K562 (cell line): ENCODE measurements around the gene MANEAL. TPM values are rescaled to one million over a fixed set of nuclear protein-coding genes. Genes with fewer than 3 reads are reported as not detected.

Experiments used
- DIDO1 ChIP-seq: fragments of 450-650 bp; IDR thresholded peaks from 2 replicates; pipeline ENCODE4 v1.6.1; 2016; ENCODE audit warnings: low read depth, missing biosample characterization, missing genetic modification characterization
- ELF1 ChIP-seq: fragments of 200-800 bp; sonication (Bioruptor generic); IDR thresholded peaks from 2 replicates; pipeline ENCODE4 v1.6.1; 2016; ENCODE audit warnings: missing genetic modification characterization, missing compliant biosample characterization
- ETV5 ChIP-seq: sonication (generic); formaldehyde crosslinking; IDR thresholded peaks from 2 replicates; pipeline ENCODE4 v1.4.0; 2020; ENCODE audit warnings: low read depth, mild to moderate bottlenecking, missing genetic modification reagents
- L3MBTL2 ChIP-seq: fragments of 450-650 bp; IDR thresholded peaks from 2 replicates; pipeline ENCODE4 v1.6.1; 2016; ENCODE audit warnings: mild to moderate bottlenecking, moderate library complexity
- MAZ ChIP-seq, 2 experiments: fragments of 450-650 bp in 1 of 2; sonication (generic) in 1 of 2; formaldehyde crosslinking; IDR thresholded peaks in 1 of 2; conservative IDR thresholded peaks in 1 of 2; 2 replicates each; pipeline versions ENCODE4 v1.4.0 to v1.5.0; 2020; ENCODE audit warnings: mild to moderate bottlenecking in 1 of 2, missing genetic modification reagents in 1 of 2
- NRF1 ChIP-seq, 2 experiments: fragments of 450-650 bp; IDR thresholded peaks in 1 of 2; conservative IDR thresholded peaks in 1 of 2; 2 replicates each; pipeline ENCODE4 v1.6.1; 2014; ENCODE audit warnings: mild to moderate bottlenecking in 2 of 2
- PCBP1 ChIP-seq: fragments of 200-400 bp; formaldehyde crosslinking; IDR thresholded peaks from 2 replicates; pipeline ENCODE4 v1.6.1; 2018; ENCODE audit warnings: mild to moderate bottlenecking, low read depth, low read length; ENCODE audit not compliant: poor library complexity, severe bottlenecking
- PHB ChIP-seq: fragments of 250-450 bp; sonication (Bioruptor Pico); IDR thresholded peaks from 2 replicates; pipeline ENCODE4 v1.5.0; 2021
- RBM22 ChIP-seq: fragments of 200-400 bp; formaldehyde crosslinking; IDR thresholded peaks from 2 replicates; pipeline ENCODE4 v1.6.1; 2018; ENCODE audit warnings: low read length, low read depth; ENCODE audit not compliant: poor library complexity, severe bottlenecking
- SAP30 ChIP-seq: fragments of 200-600 bp; sonication (generic); IDR thresholded peaks from 2 replicates; pipeline ENCODE4 v1.6.1; 2012; ENCODE audit warnings: borderline replicate concordance, low read depth, mild to moderate bottlenecking, moderate library complexity, low read length, control low read depth, inconsistent platforms; ENCODE audit not compliant: insufficient read depth, poor library complexity, severe bottlenecking
- SIN3A ChIP-seq, 2 experiments: fragments of 150-350 bp in 1 of 2; IDR thresholded peaks; 2 replicates each; pipeline ENCODE4 v1.6.1; 2011 to 2016; ENCODE audit warnings: borderline replicate concordance in 2 of 2, low read depth in 2 of 2, low read length in 2 of 2, mild to moderate bottlenecking in 2 of 2, moderate library complexity in 2 of 2; ENCODE audit not compliant: control insufficient read depth in 1 of 2
- STAT6 ChIP-seq: sonication (generic); formaldehyde crosslinking; IDR thresholded peaks from 2 replicates; pipeline ENCODE4 v1.8.1; 2023; ENCODE audit warnings: mild to moderate bottlenecking, missing genetic modification reagents
- TBP ChIP-seq: optimal IDR thresholded peaks from 2 replicates; pipeline ENCODE3; 2011; ENCODE audit warnings: low read depth, low read length, improper control_type of control experiment
- WHSC1 ChIP-seq: IDR thresholded peaks from one replicate; pipeline ENCODE4 v1.6.1; 2012; ENCODE audit warnings: low read length, control low read depth, inconsistent platforms
- YY1 ChIP-seq, 3 experiments: IDR thresholded peaks; 2 replicates each; pipeline ENCODE4 v1.6.1; 2011; ENCODE audit warnings: low read length in 2 of 3, mild to moderate bottlenecking in 2 of 3, moderate library complexity in 2 of 3, borderline replicate concordance in 1 of 3, control low read depth in 1 of 3, low read depth in 1 of 3; ENCODE audit not compliant: insufficient read depth in 3 of 3, insufficient replicate concordance in 2 of 3, control insufficient read depth in 1 of 3, insufficient read length in 1 of 3; ENCODE audit errors: extremely low read depth in 1 of 3
- ZNF395 ChIP-seq: fragments of 200-800 bp; sonication (Bioruptor generic); IDR thresholded peaks from 2 replicates; pipeline ENCODE4 v1.6.1; 2017; ENCODE audit warnings: missing genetic modification characterization, missing compliant biosample characterization
- ZNF639 ChIP-seq, 2 experiments: fragments of 200-800 bp in 1 of 2; sonication (Bioruptor generic) in 1 of 2; sonication (generic) in 1 of 2; formaldehyde crosslinking in 1 of 2; IDR thresholded peaks in 1 of 2; conservative IDR thresholded peaks in 1 of 2; 2 replicates each; pipeline versions ENCODE4 v1.5.0 to v1.6.1; 2016 to 2020; ENCODE audit warnings: missing compliant biosample characterization in 1 of 2, missing genetic modification characterization in 1 of 2, missing genetic modification reagents in 1 of 2
- polyA plus RNA-seq, 8 experiments: library from polyadenylated mRNA; depleted of rRNA in 4 of 8; stranded (reverse) in 5 of 8; unstranded in 3 of 8; fragments of >200 nt; fragmentation: Nextera tagmentation in 2 of 8; fragmentation: Illumina TruSeq in 1 of 8; extraction: Ambion mirVana in 2 of 8; extraction: Trizol in 1 of 8; gene quantifications; 2 replicates each; pipeline versions ENCODE4 v1.2.1 to v1.2.3, GENCODE V29; 2011 to 2014; ENCODE audit warnings: inconsistent platforms in 1 of 8, missing spikeins in 1 of 8
- total RNA-seq, 7 experiments: library from RNA; depleted of rRNA in 6 of 7; stranded (reverse); fragments of >200 nt in 6 of 7; fragmentation: Illumina TruSeq in 2 of 7; extraction: Trizol in 2 of 7; gene quantifications; 2 replicates each; pipeline versions ENCODE4 v1.2.1 to v1.2.3, GENCODE V29; 2011 to 2021; ENCODE audit warnings: low replicate concordance in 1 of 7

Gene MANEAL
- total and polyA plus RNA-seq, 9 of the 15 experiments (the other 6 are each of a cell fraction or from before 2014, with no cell fraction given): 0.37 to 3.2 (median 1.2) TPM

- TF ChIP-seq ZNF639 (CRISPR knock-in tag; conservative IDR thresholded peaks at IDR 0.05 in 1 of 2, IDR thresholded peaks at IDR 0.05 in 1 of 2) (peak in 1 of 2 experiments; percentile 61; a peak in 2 of 4 replicates), STAT6 (CRISPR knock-in tag) (no peak), ELF1 (tag) (0 out of 2 replicates have a peak, but pooled peaks have one; percentile 15), PHB (CRISPR knock-in tag) (0 out of 2 replicates have a peak, but pooled peaks have one; percentile 36), L3MBTL2 (peak; percentile 69; the same call in 1 of the 2 replicates), RBM22 (peak; percentile 76), DIDO1 (tag) (no peak), ZNF395 (no peak), NRF1 (conservative IDR thresholded peaks at IDR 0.05 in 1 of 2, IDR thresholded peaks at IDR 0.05 in 1 of 2) (peak; percentile 90 to 91), SAP30 (peak; percentile 12), PCBP1 (peak; percentile 19), WHSC1 (no peak), YY1 (IDR thresholded peaks at IDR 0.05; ENCODE audit: borderline replicate concordance in 1 of 3, control insufficient read depth in 1 of 3, extremely low read depth in 1 of 3, insufficient read depth in 3 of 3, insufficient read length in 1 of 3, insufficient replicate concordance in 2 of 3, low read depth in 1 of 3, low read length in 2 of 3) (peak in 2 of 3 experiments; percentile 31 to 46), SIN3A (IDR thresholded peaks at IDR 0.05; ENCODE audit: borderline replicate concordance in 2 of 2, control insufficient read depth in 1 of 2, low read depth in 2 of 2, low read length in 2 of 2) (peak; percentile 70 to 83; a peak in 3 of 4 replicates), MAZ (CRISPR knock-in tag; conservative IDR thresholded peaks at IDR 0.05 in 1 of 2, IDR thresholded peaks at IDR 0.05 in 1 of 2) (peak; percentile 72 to 86; a peak in 3 of 4 replicates), TBP (peak; percentile 15), ETV5 (peak; percentile 25; the same call in 1 of the 2 replicates)
Measured at GRCh38 chr1:37808369-37809319, 15.0 kb downstream of the MANEAL start (continued).
